Measurements from ENCODE around the gene DTNA. TPM values are rescaled to one million over a fixed set of nuclear protein-coding genes. Genes with fewer than 3 reads are reported as not detected.

The DTNA gene
- total RNA-seq, 1 experiment from 2014 or later: 9.0 TPM

DNA sequence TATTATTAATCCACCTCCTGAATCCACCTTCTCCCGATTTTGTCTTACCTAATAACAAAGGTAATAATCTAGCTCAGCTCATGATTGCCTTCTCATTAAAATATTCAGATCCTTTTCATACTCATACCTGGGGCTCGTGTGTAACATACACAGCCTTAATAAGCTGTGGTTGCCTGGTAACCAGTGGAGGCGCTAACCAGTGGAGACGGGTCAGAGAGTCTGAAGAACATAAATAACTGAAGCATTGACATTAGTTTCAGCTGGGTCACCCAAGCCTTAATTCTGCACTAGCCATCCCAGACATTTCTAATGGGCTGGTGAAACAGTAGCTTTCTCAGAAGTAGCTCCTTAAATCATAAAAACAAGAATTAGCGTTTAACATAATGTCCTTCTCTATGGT is 14.8 kb upstream of the DTNA start:
- no peaks in the 10 kb centered on the region for H3K36me3 Mint-ChIP-seq (ENCODE audit: insufficient read depth, unreplicated experiment)
- H3K27ac Mint-ChIP-seq (ENCODE audit: unreplicated experiment): no peak overlapping the region
- intact Hi-C loops (cut with micrococcal nuclease; ENCODE audit: unreplicated experiment): no loop called here
- no peak overlapping the region for H3K4me3 Mint-ChIP-seq (ENCODE audit: low read depth, unreplicated experiment)
- no TSS peak for BruUV-seq (replicated peaks)
- no peaks in the 10 kb centered on the region for H3K9me3 Mint-ChIP-seq (ENCODE audit: low read depth, unreplicated experiment)
- TF ChIP-seq, protein P1, sequence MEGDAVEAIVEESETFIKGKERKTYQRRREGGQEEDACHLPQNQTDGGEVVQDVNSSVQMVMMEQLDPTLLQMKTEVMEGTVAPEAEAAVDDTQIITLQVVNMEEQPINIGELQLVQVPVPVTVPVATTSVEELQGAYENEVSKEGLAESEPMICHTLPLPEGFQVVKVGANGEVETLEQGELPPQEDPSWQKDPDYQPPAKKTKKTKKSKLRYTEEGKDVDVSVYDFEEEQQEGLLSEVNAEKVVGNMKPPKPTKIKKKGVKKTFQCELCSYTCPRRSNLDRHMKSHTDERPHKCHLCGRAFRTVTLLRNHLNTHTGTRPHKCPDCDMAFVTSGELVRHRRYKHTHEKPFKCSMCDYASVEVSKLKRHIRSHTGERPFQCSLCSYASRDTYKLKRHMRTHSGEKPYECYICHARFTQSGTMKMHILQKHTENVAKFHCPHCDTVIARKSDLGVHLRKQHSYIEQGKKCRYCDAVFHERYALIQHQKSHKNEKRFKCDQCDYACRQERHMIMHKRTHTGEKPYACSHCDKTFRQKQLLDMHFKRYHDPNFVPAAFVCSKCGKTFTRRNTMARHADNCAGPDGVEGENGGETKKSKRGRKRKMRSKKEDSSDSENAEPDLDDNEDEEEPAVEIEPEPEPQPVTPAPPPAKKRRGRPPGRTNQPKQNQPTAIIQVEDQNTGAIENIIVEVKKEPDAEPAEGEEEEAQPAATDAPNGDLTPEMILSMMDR (IDR thresholded peaks at IDR 0.05; ENCODE audit: unreplicated experiment): no peak
- DNase-seq: no peak
- CTCF ChIA-PET: no interaction called here
- no peaks in the 10 kb centered on the region for H3K4me1 Mint-ChIP-seq (ENCODE audit: low read depth, unreplicated experiment)
- no peaks in the 10 kb centered on the region for H3K27me3 Mint-ChIP-seq (ENCODE audit: unreplicated experiment)

DNA sequence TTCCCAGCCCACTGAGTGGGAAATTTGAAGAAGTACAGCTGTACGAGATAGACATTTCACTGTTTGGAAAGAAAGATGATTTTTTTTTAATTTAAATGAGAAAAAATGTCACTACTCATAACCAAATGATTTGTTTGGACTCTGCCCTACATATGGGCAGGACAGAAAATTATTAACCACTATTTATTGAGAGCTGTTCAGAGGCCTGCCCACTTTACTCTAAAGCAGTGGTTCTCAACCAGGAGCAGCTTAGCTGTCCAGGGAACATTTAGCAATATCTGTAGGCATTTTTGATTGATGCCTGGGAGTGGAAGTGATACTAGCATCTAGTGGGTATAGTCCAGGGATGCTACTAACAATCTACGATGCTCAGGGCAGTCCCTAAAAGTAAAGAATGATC is 13.4 kb upstream of the DTNA start:
- no peaks in the 10 kb centered on the region for H3K9me3 Mint-ChIP-seq (ENCODE audit: low read depth, unreplicated experiment)
- no peaks in the 10 kb centered on the region for H3K4me1 Mint-ChIP-seq (ENCODE audit: low read depth, unreplicated experiment)
- TF ChIP-seq, protein P1 (IDR thresholded peaks at IDR 0.05; ENCODE audit: unreplicated experiment): no peak
- H3K4me3 Mint-ChIP-seq (ENCODE audit: low read depth, unreplicated experiment): no peak overlapping the region
- no peaks in the 10 kb centered on the region for H3K27me3 Mint-ChIP-seq (ENCODE audit: unreplicated experiment)
- no peak for DNase-seq
- BruUV-seq (replicated peaks): no TSS peak
- intact Hi-C loops (cut with micrococcal nuclease; ENCODE audit: unreplicated experiment): no loop called here
- no peaks in the 10 kb centered on the region for H3K36me3 Mint-ChIP-seq (ENCODE audit: insufficient read depth, unreplicated experiment)
- H3K27ac Mint-ChIP-seq (ENCODE audit: unreplicated experiment): no peak overlapping the region
- CTCF ChIA-PET: no interaction called here

DNA sequence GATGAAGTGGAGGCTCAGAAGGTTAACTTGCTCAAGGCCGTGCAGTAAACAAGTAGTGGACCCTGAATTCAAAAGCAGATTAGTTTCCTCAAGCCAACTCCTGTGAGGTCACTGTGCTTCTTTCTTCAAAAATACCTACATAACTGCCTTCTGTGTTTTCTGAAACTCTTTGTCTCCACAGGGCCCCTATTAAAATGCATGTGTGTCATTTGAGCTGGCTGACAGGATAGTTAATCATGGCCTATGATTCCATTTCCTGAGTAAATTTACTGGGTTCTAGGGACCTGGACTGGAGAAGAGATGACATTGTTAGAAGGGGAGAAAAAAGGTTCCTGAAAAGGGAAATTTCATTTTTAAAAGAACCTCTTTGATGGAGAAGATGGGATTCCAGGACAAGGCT is 12.9 kb upstream of the DTNA start:
- CTCF ChIA-PET: no interaction called here
- intact Hi-C loops (cut with micrococcal nuclease; ENCODE audit: unreplicated experiment): no loop called here
- Mint-ChIP-seq H3K27me3 (ENCODE audit: unreplicated experiment) (no peaks in the 10 kb centered on the region), H3K4me3 (ENCODE audit: low read depth, unreplicated experiment) (no peak overlapping the region), H3K27ac (ENCODE audit: unreplicated experiment) (no peak overlapping the region), H3K4me1 (ENCODE audit: low read depth, unreplicated experiment) (no peaks in the 10 kb centered on the region), H3K36me3 (ENCODE audit: insufficient read depth, unreplicated experiment) (no peaks in the 10 kb centered on the region), H3K9me3 (ENCODE audit: low read depth, unreplicated experiment) (no peaks in the 10 kb centered on the region)
- no peak for DNase-seq
- TF ChIP-seq, protein P1 (IDR thresholded peaks at IDR 0.05; ENCODE audit: unreplicated experiment): no peak
- BruUV-seq (replicated peaks): no TSS peak

DNA sequence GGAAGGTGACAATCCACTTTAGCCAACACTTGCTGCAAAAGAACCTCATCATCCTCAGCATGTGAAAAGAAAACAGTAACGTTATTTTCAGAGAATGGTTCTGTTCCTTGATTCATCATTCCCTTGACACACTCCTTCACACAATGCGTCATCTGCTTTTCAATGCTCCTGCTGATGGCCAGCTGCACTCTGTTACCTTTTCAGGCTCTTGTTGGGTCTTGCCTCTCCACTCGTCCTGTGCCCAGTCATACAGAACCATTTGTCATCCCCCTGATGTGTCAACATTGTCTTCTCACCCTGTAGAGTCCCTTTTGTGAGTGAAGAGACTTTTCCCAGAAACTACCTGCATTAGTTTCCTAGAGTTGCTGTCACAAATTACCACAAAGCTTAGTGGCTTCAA is 12.2 kb upstream of the DTNA start:
- TF ChIP-seq, protein P1 (IDR thresholded peaks at IDR 0.05; ENCODE audit: unreplicated experiment): no peak

DNA sequence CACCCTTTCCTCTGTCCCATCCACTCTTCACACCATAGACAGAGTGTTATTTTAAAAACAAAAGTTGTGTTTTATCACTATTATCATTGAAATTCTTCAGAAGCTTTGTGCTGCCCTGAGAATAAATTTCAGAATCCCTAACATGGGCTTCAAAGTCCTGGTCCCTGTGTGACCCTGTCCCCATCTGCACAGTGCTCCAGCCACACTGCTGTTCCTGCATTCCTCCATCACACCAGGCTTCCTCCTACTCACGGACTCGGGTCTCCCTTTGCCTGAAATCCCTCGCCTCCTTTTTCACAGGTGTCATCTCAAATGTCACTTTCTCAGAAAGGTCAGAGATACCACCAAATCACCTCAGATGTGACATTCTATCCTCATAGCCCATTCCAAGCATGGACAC is 8.2 kb upstream of the DTNA start:
- H3K36me3 Mint-ChIP-seq (ENCODE audit: insufficient read depth, unreplicated experiment): no peaks in the 10 kb centered on the region
- peaks cover 1% of the 10 kb centered on the region for H3K4me1 Mint-ChIP-seq (ENCODE audit: low read depth, unreplicated experiment)
- no TSS peak for BruUV-seq (replicated peaks)
- no peaks in the 10 kb centered on the region for H3K27me3 Mint-ChIP-seq (ENCODE audit: unreplicated experiment)
- H3K27ac Mint-ChIP-seq (ENCODE audit: unreplicated experiment): no peak overlapping the region
- H3K9me3 Mint-ChIP-seq (ENCODE audit: low read depth, unreplicated experiment): no peaks in the 10 kb centered on the region
- no peak for DNase-seq
- TF ChIP-seq, protein P1 (IDR thresholded peaks at IDR 0.05; ENCODE audit: unreplicated experiment): no peak
- intact Hi-C loops (cut with micrococcal nuclease; ENCODE audit: unreplicated experiment): no loop called here
- H3K4me3 Mint-ChIP-seq (ENCODE audit: low read depth, unreplicated experiment): no peak overlapping the region
- CTCF ChIA-PET: no interaction called here

More for the DNA sequence above, 12.2 kb upstream of the DTNA start:
- no peak for DNase-seq
- no peaks in the 10 kb centered on the region for H3K9me3 Mint-ChIP-seq (ENCODE audit: low read depth, unreplicated experiment)
- H3K36me3 Mint-ChIP-seq (ENCODE audit: insufficient read depth, unreplicated experiment): no peaks in the 10 kb centered on the region
- intact Hi-C loops (cut with micrococcal nuclease; ENCODE audit: unreplicated experiment): no loop called here
- no peak overlapping the region for H3K4me3 Mint-ChIP-seq (ENCODE audit: low read depth, unreplicated experiment)
- no peak overlapping the region for H3K27ac Mint-ChIP-seq (ENCODE audit: unreplicated experiment)
- H3K4me1 Mint-ChIP-seq (ENCODE audit: low read depth, unreplicated experiment): no peaks in the 10 kb centered on the region
- no TSS peak for BruUV-seq (replicated peaks)
- H3K27me3 Mint-ChIP-seq (ENCODE audit: unreplicated experiment): no peaks in the 10 kb centered on the region
- CTCF ChIA-PET: no interaction called here
